GM12891 (cell line): Measurements from ENCODE around the gene GRHL1.
A peak's percentile ranks its signal among the peaks of the same experiment; 100 is the strongest.

Experiments used
- DNase-seq: peaks from one replicate; pipeline ENCODE4 v3.0.0; 2011; ENCODE audit warnings: low spot score; ENCODE audit not compliant: insufficient read length
- FAIRE-seq: peaks from 2 replicates; lab custom pipeline; 2011; peaks lifted over from hg19 to GRCh38; lab: Jason Lieb, UNC
- PAX5 ChIP-seq: IDR thresholded peaks from 2 replicates; pipeline ENCODE4 v1.6.1; 2011; ENCODE audit warnings: low read length, moderate library complexity, mild to moderate bottlenecking; ENCODE audit not compliant: insufficient read depth, severe bottlenecking
- POLR2A ChIP-seq: IDR thresholded peaks from 2 replicates; pipeline ENCODE4 v1.6.1; 2011; ENCODE audit warnings: low read depth, low read length, control low read depth
- POLR2AphosphoS5 ChIP-seq: IDR thresholded peaks from 2 replicates; pipeline ENCODE4 v1.6.1; 2011; ENCODE audit warnings: low read depth, low read length, control low read depth
- POU2F2 ChIP-seq: IDR thresholded peaks from 2 replicates; pipeline ENCODE4 v1.6.1; 2011; ENCODE audit warnings: low read depth, mild to moderate bottlenecking, control low read depth, low read length, moderate library complexity
- SPI1 ChIP-seq: IDR thresholded peaks from 2 replicates; pipeline ENCODE4 v1.6.1; 2011; ENCODE audit warnings: low read depth, low read length, control low read depth
- TAF1 ChIP-seq: IDR thresholded peaks from 2 replicates; pipeline ENCODE4 v1.6.1; 2011; ENCODE audit warnings: low read depth, low read length, control low read depth

The GRHL1 gene

GRCh38 chr2:9937258-9937657 lies 14.2 kb upstream of the GRHL1 start:
- FAIRE-seq (no peak), DNase-seq (no peak)
- TF ChIP-seq POLR2A: no peak
- no peak for TF ChIP-seq POU2F2
- no peak for TF ChIP-seq POLR2AphosphoS5
- no peak for TF ChIP-seq TAF1
- TF ChIP-seq PAX5: no peak
- no peak for TF ChIP-seq SPI1

DNA sequence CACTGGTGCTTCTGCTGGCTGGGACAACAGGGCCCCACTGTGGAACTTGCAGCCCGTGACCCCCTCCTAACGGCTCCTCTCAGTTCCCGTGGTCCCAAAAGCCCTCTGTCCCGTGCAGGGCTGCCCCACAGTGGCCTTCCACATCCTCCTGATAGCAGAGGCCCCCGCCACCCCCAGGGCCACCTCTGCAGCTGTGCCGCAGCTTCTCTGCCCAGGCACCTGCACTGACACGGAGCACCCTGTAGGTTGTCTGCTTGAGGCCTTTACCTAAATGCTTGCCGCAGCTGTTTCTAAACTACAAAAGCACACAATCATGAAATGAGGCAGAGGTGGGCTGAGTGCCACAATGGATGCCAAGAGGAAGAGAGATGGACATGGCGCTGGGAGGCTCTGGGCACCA lies 13.5 kb upstream of the GRHL1 start:
- DNase-seq (no peak), FAIRE-seq (no peak)
- TF ChIP-seq SPI1 (no peak), POLR2AphosphoS5 (no peak), PAX5 (no peak), TAF1 (no peak), POU2F2 (no peak), POLR2A (no peak)

DNA sequence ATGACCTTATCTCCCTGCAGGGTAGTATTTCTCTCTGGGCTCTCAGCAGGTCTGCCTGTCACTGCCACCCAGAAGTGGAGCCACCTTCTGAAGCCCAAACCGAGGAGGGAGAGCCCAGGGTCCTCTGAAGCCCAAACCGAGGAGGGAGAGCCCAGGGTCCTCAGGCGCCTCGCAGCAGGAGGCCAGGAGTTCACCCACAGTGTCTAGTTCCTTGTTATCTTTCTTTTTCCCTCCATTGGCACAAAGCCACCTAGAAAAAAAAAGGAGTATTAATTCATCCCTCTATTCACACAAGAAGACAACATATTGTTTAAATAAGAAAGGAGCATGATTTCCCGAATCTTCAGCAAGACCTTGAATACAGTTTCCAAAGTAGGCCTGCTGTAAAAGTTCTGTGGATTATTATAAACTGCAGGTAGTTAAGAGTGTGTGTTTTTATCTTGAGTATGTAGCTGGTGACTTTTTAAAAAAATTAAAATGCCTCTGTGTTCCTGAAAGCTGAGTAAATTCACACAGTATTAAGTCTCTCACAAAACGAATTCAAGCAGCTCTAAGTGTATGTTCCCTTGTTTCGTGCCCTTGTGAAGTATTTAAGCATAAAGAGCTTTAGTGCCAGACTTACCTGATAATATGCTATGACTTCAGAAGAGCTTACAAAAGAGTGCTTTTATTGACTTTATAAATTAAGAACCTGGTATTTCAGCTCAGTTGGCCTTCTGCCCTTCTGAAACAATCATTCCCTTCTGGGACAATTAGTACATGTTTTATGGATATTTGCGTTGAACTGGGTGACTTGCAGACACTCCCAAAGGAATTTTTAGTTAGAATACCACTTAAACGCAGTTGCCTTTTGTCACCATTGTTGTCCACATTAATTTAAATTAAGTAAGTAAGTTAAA lies 11.7 kb upstream of the GRHL1 start:
- FAIRE-seq (no peak), DNase-seq (no peak)
- TF ChIP-seq POU2F2: no peak

DNA sequence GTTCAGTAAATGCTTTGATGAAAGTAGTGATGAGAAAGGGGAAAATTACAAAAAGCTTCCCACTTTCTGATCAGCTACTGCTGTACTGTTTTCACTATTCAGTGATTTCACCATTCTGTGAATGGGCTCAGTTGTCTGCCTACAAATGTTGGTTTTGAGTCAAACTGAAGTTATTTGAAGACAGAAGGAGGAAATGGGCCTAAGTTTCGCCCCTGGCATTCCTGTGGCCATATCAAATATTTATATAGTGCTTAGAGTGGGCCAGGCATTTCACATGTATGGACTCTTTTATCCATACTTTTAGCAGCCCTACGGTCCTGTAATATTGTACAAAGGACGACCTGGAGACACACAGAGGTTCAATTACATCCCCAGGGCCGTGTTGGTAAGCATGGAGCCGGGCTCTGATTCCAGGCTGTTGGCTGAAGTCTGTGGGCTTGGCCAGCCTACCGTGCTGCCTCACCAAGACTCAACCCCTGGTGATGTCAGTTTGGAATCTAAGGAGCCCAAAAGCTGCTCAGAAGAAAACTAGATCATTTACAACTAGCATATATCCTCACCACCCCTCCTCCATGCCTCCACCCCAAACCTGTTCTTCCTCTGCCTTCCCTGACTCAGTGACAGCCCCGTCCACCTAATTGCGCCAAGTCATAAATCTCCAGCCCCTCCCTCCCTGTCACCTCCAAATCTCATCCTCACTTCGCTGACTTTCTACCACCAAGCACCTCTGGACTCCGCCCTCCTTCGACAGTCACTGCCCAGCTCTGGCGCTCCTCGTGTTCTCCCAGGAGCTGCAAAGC lies 10.1 kb upstream of the GRHL1 start:
- peak; percentile 56; the same call in 1 of the 2 replicates for TF ChIP-seq SPI1
- TF ChIP-seq PAX5: no peak
- DNase-seq (no peak), FAIRE-seq (no peak)

GRCh38 chr2:9941996-9942390 lies 9.5 kb upstream of the GRHL1 start:
- DNase-seq: no peak
- no peak for FAIRE-seq
- no peak for TF ChIP-seq TAF1
- TF ChIP-seq POLR2AphosphoS5: no peak
- TF ChIP-seq PAX5: no peak
- no peak for TF ChIP-seq SPI1
- no peak for TF ChIP-seq POLR2A
- no peak for TF ChIP-seq POU2F2

- FAIRE-seq (no peak), DNase-seq (no peak)
- TF ChIP-seq PAX5 (no peak), POU2F2 (no peak), POLR2A (no peak)
Observed at GRCh38 chr2:9944330-9944758, 7.1 kb upstream of the GRHL1 start.

GRCh38 chr2:9945596-9945995 lies 5.9 kb upstream of the GRHL1 start:
- FAIRE-seq (no peak), DNase-seq (no peak)
- TF ChIP-seq POLR2AphosphoS5: no peak
- TF ChIP-seq SPI1: no peak
- no peak for TF ChIP-seq POLR2A
- TF ChIP-seq TAF1: no peak
- TF ChIP-seq POU2F2: no peak
- no peak for TF ChIP-seq PAX5

- DNase-seq (no peak), FAIRE-seq (no peak)
- TF ChIP-seq POLR2A: no peak
- no peak for TF ChIP-seq POLR2AphosphoS5
- TF ChIP-seq PAX5: no peak
- TF ChIP-seq TAF1: no peak
- TF ChIP-seq POU2F2: no peak
- no peak for TF ChIP-seq SPI1
Observed at GRCh38 chr2:9946076-9946475, 5.4 kb upstream of the GRHL1 start.

- TF ChIP-seq POLR2AphosphoS5 (no peak), TAF1 (no peak), POLR2A (no peak), POU2F2 (no peak), PAX5 (no peak), SPI1 (no peak)
- DNase-seq: no peak
- no peak for FAIRE-seq
Observed at GRCh38 chr2:9946818-9947217, 4.7 kb upstream of the GRHL1 start.

- FAIRE-seq: no peak
- no peak for DNase-seq
- TF ChIP-seq TAF1: no peak
- no peak for TF ChIP-seq POU2F2
- TF ChIP-seq POLR2A: no peak
- TF ChIP-seq PAX5: no peak
- no peak for TF ChIP-seq SPI1
- TF ChIP-seq POLR2AphosphoS5: no peak
Observed at GRCh38 chr2:9948721-9949120, 2.8 kb upstream of the GRHL1 start.
